Stimulated activated CD4-positive, alpha-beta T cell treated with anti-CD3 and anti-CD28 coated beads, Interleukin-15, amount 100 ng/mL, for 48 hours (primary cell): ENCODE data around the gene MPPED1.

Experiments used
- DNase-seq, 2 donors: peaks; one replicate each; pipeline ENCODE4 v3.0.0-alpha.2; 2020; ENCODE audit warnings: low read depth in 2 of 2

MPPED1 gene

DNA sequence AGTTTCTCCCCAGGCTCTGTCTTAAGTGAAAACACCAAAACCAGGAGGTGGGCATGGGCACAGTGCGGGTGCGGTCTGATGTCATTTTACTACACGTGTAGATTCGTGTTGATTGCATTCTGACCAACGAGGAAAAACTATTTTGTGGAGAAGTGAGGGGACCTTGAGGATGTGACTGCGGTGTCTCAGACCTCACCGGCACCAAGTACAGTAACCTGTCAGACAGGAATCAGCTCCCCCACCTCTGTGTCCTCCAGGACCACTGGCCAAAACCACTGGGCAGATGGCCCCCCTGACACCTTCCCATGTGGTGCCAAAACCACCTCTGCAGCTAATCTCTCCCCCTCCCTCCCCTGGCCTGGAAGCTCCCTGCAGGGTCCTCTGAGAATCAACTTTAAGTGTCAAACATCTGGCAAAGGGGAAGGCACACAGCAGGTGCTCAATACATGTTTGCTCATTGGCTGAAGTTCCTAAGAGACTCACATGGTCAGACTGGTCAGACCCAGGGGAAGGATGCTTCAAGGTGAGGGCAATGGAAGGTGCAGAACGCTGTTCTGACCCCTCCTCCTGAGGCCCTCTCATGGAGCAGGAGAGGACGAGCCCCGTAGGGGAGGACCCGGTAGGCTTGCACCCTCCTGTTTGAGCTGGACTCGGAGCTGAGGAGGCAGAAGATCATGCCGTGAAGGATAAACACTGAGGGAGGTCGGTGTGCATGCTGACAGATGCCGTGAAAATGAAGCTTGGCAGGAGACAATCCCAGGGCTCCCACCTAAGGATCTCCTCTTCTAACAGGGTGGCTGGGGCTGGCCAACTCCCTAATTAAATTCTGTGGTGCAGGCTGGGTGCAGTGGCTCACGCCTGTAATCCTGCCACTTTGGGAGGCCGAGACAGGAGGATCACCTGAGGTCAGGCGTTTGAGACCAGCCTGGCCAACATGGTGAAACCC lies 129.9 kb downstream of the MPPED1 start:
- DNase-seq, result no peak

DNA sequence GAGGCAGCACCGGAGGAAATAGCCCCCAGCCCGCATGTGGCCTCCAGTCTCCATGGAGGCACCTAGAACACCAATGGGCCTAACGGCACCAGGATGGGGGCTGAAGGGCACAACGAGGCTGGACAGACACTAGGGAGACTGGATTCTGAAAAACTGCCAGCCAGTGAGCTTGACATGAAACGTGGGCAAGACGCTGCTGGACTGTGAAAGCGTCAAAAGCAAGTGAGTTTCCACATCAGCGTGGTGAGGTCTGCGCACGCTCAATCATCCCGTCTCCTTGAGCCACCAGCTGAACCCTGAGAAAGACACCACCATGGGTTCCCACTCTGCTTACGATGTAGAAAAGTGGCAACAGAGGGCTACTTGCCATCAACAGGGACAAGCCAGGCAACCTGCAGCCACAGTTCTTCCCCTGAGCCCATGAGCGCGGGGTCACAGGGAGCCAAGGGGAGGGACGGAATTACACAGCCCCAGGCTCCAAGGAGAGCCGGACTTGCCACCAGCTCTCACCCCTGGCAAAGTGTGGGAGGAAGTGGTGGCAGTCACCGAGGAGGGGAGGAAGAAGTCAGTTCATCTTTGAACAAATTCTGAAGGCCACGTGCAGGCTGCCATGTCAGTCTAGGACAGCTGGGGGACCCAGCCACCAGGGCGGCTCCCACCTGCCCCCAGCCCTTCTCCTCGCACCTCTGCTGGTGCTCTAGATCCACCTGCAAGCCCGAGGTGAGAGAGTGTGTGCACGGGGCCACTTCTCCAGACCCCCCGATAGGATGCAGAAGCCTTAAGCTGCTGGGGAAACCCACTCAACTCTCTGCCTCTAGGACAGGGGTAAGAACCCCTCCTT lies 131.1 kb downstream of the MPPED1 start:
- DNase-seq, result no peak

DNA sequence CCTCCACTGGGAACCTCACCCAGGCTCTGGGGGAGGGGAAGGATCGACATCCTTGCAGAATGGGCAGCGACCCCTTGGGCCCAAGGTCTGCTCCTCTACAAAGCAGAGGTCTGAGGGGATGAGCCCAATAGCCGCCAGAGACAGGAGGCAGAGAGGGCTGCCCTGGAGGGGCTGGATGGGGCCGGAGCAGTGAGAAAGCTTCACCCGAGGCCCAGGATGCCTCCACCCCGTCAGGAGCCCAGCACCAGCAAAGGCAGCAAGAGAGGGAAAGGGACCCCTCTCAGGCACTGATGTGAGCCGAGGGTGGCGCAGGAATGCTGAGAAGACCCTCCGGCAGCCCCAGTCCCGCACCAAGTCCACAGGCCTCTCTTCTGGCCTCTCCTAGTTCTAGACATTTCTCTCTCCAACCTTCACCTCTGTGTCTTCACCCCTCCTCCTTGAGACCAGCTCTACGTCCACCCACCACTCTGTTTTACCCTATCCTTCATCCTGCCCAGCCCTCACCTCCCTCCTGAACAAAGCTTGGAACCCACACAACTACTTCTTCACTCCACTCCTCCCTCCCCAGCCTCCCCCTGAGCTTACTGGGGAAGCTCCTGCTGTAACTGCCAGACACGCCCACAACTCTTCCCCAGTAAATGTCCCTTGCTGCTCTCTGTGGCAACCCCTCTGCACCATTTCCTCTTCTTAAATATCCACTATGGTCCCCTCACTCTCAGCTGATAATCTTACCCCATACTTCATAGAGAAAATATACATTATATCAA lies 131.9 kb downstream of the MPPED1 start:
- DNase-seq, result no peak

DNA sequence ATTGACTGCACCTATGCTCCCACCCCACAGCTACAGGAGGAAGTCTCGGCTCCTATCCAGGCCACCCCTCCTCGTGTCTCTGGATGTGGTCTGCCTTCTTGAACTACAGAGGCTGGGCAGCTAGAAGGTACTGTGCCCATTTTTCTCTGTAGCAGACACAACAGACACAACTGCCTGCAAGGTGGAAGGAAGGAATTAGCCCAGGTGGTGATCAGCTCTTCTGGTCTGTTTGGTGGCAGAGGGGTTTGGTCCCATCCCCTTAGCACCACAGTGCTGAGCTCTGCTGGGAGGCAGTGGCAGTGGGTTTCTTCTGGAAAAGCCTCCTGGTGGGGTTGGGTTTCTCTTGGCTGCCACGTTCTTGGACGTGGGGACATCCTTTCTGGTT lies 132.5 kb downstream of the MPPED1 start:
- no peak for DNase-seq

DNA sequence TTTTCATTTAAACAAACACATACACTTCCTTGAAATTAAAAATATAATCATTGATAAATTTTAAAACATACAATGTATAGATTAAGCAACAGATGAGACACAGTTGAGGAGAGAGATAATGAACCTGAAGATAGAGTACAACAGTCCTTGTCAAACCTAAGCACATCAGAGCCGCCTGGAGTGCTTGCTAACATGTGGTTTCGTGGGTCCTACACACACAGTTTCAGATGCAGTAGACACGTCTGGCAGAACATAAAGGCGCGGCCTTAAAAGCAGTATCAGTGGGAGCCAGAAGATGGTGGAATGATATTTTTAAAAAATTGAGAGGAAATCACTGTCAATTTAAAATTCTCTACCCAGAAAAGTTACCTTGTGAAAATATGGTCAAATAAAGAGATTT lies 134.4 kb downstream of the MPPED1 start:
- DNase-seq, result no peak

DNA sequence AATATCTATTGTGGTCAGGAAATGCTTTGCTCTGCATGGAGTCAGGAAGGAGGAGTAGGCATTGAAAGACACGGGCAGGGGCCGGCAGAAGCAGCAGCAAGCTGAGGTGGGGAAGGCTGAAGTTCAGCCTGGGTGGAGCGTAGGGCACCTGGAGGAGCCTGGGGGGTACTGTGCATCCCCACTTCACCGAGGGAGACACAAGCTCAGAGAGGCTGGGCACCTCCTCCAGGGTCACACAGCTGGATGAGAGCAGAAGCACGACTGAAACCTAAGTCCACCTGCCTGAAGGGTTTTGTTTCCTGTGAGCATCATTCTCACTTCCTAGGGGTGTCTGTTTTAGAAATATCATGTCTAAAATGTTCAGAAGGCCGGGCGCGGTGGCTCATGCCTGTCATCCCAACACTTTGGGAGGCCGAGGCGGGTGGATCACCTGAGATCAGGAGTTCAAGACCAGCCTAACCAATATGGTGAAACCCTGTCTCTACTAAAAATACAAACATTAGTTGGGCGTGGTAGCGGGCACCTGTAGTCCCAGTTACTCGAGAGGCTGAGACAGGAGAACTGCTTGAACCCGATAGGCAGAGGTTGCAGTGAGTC lies 138.3 kb downstream of the MPPED1 start:
- DNase-seq, result no peak

DNA sequence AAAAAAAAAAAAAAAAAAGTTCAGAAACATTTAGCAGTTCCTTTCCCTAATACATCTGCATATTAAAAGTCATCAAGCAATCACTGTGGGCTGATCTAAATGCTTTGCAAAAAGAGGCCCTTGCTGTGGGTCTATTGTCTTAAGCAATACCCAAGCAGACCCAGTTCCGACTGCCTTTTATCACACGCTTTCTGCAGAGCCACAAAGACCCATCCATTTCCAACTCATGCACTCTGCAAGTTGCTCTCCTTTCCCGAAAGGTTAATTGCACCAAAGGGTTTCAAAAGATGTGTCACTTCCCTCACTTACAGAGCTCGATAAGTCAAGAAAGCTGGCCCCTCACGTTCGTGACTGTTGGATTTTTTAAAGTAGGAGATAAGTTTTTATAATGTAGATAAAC lies 138.9 kb downstream of the MPPED1 start:
- no peak for DNase-seq

DNA sequence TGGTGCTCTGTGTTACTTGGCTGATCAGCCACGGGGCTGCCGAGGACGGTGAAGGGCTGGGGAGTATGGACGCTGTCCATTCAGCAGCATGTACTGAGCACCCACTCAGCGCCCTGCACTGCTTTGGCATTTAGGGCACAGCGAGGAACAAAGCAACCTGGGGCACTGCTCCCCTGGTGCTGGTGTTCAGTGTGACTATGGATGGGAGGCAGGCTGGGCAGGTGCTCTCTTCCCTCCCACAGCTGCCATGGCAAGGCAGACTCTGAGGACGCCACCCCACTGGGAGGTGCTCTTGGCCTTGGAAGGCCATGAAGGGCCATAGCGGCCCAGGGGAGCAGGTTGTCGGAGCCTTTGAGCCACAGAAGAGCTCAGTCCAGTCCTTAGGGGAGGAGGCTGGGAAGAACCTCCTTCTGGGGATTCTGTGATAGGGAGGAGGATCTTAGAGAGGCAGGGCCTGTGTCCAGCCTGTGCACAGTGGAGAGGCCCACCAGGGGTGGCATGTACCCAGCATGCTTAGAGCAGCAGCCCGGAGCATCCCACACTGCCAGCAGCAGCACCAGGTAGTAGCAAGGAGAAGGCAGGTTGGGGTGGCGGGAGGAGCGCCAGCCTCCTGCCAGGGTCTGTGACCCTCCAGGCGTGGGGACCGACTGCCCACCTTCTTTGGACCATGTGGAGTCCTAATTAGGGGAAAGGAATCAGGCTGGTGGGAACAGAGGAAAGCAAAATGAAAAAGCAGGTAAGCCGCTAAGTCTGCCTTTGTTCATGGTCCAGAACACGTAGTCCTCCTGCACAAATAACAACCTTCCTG lies 141.8 kb downstream of the MPPED1 start:
- no peak for DNase-seq

DNA sequence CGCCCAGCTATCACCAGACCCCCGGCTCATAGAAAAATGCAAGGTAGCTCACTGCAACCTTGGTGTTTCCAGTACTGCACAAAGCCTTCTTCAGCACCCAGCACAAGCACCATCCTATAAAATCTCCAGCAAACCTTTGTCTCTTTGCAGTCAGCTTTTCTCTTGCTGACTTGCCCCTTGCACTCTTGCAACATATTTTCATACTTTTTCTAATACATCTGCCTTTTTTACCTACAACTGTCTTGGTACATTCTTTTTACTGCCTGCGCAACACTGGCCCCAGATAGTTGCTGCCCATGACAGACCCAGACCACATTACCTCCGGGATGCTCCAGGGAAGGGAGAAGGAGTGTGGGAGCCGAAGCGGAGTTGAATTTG lies 142.4 kb downstream of the MPPED1 start:
- no peak for DNase-seq

DNA sequence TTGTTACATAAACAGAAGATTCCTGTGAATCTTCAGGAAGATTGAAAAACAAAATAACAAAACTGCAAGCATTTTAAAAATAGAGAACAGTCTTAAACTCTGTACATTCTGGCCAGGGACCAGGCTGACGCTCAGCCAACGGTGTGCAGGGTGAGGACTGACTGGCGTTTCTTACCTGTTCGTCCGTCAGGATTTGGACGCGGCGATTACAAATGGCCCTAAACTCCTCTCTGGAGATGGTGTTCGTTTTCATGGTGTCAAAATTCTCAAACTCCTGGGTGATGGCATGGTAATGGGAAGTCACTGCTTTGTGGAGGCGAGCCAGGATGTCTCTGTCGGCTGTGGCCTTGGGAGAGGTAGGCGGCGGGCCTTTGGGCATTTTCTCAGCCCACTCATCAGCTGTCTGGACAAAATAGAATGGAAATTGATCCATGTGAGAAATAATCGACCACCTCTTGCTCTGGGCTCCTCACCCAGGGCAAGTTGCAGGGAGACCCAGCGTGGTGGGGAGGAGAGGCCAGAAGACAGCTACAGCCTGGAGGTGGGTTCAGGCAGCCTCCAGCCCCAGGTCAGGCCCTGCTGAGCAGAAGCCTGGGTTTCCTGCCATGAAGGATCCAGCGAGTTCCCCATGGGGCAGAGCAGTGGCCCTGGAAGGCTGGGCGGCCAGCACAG lies 143.0 kb downstream of the MPPED1 start:
- no peak for DNase-seq

DNA sequence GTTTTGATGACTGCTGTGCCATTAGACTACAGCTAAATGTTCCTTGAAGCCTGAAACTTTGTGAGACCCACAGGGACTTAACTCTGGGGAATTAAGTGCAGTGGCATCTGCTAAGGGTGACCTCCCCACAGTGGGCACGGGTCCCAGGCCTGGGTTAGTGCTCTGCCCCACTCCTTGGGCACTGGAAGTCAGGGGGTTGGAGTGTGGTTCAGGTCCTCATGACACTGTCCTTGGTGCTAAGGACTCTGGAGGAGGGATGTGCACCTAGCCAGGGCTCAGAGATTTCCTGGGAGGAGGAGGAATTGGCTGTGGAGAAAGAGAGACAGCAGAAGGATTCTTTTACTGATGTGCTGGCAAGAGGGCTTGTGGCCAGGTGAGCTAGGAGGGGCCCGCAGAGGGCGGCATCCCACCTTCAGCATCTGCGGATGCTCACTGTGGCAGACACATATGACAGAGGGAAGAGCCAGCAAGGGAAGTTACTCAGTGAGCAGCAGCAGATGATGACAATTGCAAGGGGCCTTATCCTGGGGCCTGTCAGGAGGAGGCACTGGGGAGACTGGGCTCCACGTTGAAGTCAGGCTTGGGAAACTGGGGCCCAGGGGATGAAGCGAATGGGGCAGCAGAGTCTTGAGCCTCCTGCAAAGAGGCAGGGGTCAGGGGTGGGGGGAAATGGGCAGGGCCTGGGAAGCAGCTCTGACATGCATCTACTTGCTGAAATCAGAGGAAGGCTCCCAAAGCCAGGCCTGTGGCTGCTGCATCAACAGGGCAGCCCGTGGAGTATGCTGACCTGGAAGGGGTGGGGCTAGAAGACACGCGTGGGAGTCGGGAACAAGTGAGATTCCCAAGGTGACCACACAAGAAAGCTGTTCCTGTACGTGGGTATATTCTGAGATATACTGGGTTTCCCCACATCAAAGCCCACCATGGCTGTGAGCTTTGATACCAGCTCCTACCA lies 144.0 kb downstream of the MPPED1 start:
- no peak for DNase-seq
